ENCODE data around the gene OR52B6. TPM values are rescaled to one million over a fixed set of nuclear protein-coding genes. Genes with fewer than 3 reads are reported as not detected.

The OR52B6 gene
- not detected in 2 replicates for total RNA-seq
- long read RNA-seq, result 0 reads

- H3K4me3 Mint-ChIP-seq (ENCODE audit: low read depth), result no peak within 1 kb of the TSS
- no peak for TF ChIP-seq CTCF (IDR thresholded peaks at IDR 0.05; ENCODE audit: unreplicated experiment)
- H3K9me3 Mint-ChIP-seq (ENCODE audit: low read depth), result no peaks in the 10 kb centered on the region
- H3K27ac Mint-ChIP-seq, result no peak within 1 kb of the TSS
- no peaks in the 10 kb centered on the region for H3K36me3 Mint-ChIP-seq (ENCODE audit: insufficient read depth)
- no peaks in the 10 kb centered on the region for H3K4me1 Mint-ChIP-seq (ENCODE audit: low read depth)
- DNase-seq (ENCODE audit: low spot score, unreplicated experiment), result no peak
- no peaks in the 10 kb centered on the region for H3K27me3 Mint-ChIP-seq
Measured at GRCh38 chr11:5580577-5580976, at the start of gene OR52B6. OR52B6 (plus strand) TSS chr11:5580877; CDS start chr11:5580877, 0 bp downstream.

- Mint-ChIP-seq H3K27ac (no peak overlapping the region), H3K9me3 (ENCODE audit: low read depth) (no peaks in the 10 kb centered on the region), H3K4me1 (ENCODE audit: low read depth) (no peaks in the 10 kb centered on the region), H3K36me3 (ENCODE audit: insufficient read depth) (no peaks in the 10 kb centered on the region), H3K4me3 (ENCODE audit: low read depth) (no peak overlapping the region), H3K27me3 (no peaks in the 10 kb centered on the region)
- no peak for DNase-seq (ENCODE audit: low spot score, unreplicated experiment)
- no peak for TF ChIP-seq CTCF (IDR thresholded peaks at IDR 0.05; ENCODE audit: unreplicated experiment)
Measured at GRCh38 chr11:5531053-5531831, 49.4 kb upstream of the OR52B6 start.

GRCh38 chr11:5534046-5534445 lies 46.6 kb upstream of the OR52B6 start:
- no peak for DNase-seq (ENCODE audit: low spot score, unreplicated experiment)
- peaks cover 11% of the 10 kb centered on the region for H3K9me3 Mint-ChIP-seq (ENCODE audit: low read depth)

GRCh38 chr11:5536482-5536881 lies 44.2 kb upstream of the OR52B6 start:
- no peak overlapping the region for H3K4me3 Mint-ChIP-seq (ENCODE audit: low read depth)
- no peaks in the 10 kb centered on the region for H3K27me3 Mint-ChIP-seq
- H3K36me3 Mint-ChIP-seq (ENCODE audit: insufficient read depth), result no peaks in the 10 kb centered on the region
- peaks cover 11% of the 10 kb centered on the region for H3K9me3 Mint-ChIP-seq (ENCODE audit: low read depth)
- H3K4me1 Mint-ChIP-seq (ENCODE audit: low read depth), result no peaks in the 10 kb centered on the region
- DNase-seq (ENCODE audit: low spot score, unreplicated experiment), result no peak
- TF ChIP-seq CTCF (IDR thresholded peaks at IDR 0.05; ENCODE audit: unreplicated experiment), result no peak
- no peak overlapping the region for H3K27ac Mint-ChIP-seq

More at GRCh38 chr11:5534046-5534445, 46.6 kb upstream of the OR52B6 start:
- Mint-ChIP-seq H3K27me3 (no peaks in the 10 kb centered on the region), H3K4me3 (ENCODE audit: low read depth) (no peak overlapping the region), H3K4me1 (ENCODE audit: low read depth) (no peaks in the 10 kb centered on the region), H3K36me3 (ENCODE audit: insufficient read depth) (no peaks in the 10 kb centered on the region), H3K27ac (no peak overlapping the region)
- no peak for TF ChIP-seq CTCF (IDR thresholded peaks at IDR 0.05; ENCODE audit: unreplicated experiment)

GRCh38 chr11:5541427-5541826 lies 39.2 kb upstream of the OR52B6 start:
- H3K27me3 Mint-ChIP-seq, result no peaks in the 10 kb centered on the region
- H3K36me3 Mint-ChIP-seq (ENCODE audit: insufficient read depth), result no peaks in the 10 kb centered on the region
- no peak overlapping the region for H3K27ac Mint-ChIP-seq
- H3K4me3 Mint-ChIP-seq (ENCODE audit: low read depth), result no peak overlapping the region
- DNase-seq (ENCODE audit: low spot score, unreplicated experiment), result no peak
- TF ChIP-seq CTCF (IDR thresholded peaks at IDR 0.05; ENCODE audit: unreplicated experiment), result no peak
- H3K9me3 Mint-ChIP-seq (ENCODE audit: low read depth), result peaks cover 11% of the 10 kb centered on the region
- no peaks in the 10 kb centered on the region for H3K4me1 Mint-ChIP-seq (ENCODE audit: low read depth)
